Bronchial epithelial cell (primary cell): Measurements from ENCODE around the gene CSNK1E. TPM values are rescaled to one million over a fixed set of nuclear protein-coding genes. Genes with fewer than 3 reads are reported as not detected.

ENCODE experiments used
- DNase-seq: peaks from one replicate; pipeline ENCODE4 v3.0.0-alpha.2; 2010; ENCODE audit warnings: low read depth
- FAIRE-seq: peaks from 2 replicates; lab custom pipeline; 2011; peaks lifted over from hg19 to GRCh38; lab: Jason Lieb, UNC
- H3K27me3 ChIP-seq: 2 replicates; pipeline ENCODE4 v1.5.1; 2011; ENCODE audit warnings: low read length; ENCODE audit not compliant: control insufficient read depth, insufficient read depth
- H3K36me3 ChIP-seq: 2 replicates; pipeline ENCODE4 v1.5.1; 2011; ENCODE audit warnings: low read length; ENCODE audit not compliant: control insufficient read depth, insufficient read depth
- H3K4me3 ChIP-seq: 2 replicates; pipeline ENCODE4 v1.5.1; 2011; ENCODE audit warnings: mild to moderate bottlenecking, low read depth, low read length, control low read depth
- CTCF ChIP-seq: IDR thresholded peaks from 2 replicates; pipeline ENCODE4 v1.5.1; 2011; ENCODE audit warnings: mild to moderate bottlenecking, moderate library complexity, low read length, control low read depth, inconsistent platforms; ENCODE audit not compliant: insufficient read depth, severe bottlenecking
- total RNA-seq: library from RNA; depleted of rRNA; stranded (reverse); fragments of >200 nt; gene quantifications from 2 replicates; pipeline ENCODE4 v1.2.1, GENCODE V29; 2014

Gene CSNK1E
- total RNA-seq, 1 donor from 2014 or later, result 181 TPM

- Histone ChIP-seq H3K27me3 (no peaks in the 10 kb centered on the region), H3K36me3 (peaks cover 35% of the 10 kb centered on the region), H3K4me3 (no peak overlapping the region)
- FAIRE-seq, result peak; percentile 50
- no peak for DNase-seq
- TF ChIP-seq CTCF, result no peak
Measured at GRCh38 chr22:38309614-38310517, 7.4 kb downstream of the CSNK1E start.

GRCh38 chr22:38308791-38309498, 8.3 kb downstream of the CSNK1E start:
- FAIRE-seq (no peak), DNase-seq (no peak)
- Histone ChIP-seq H3K4me3 (no peak overlapping the region), H3K27me3 (no peaks in the 10 kb centered on the region), H3K36me3 (peaks cover 35% of the 10 kb centered on the region)
- TF ChIP-seq CTCF, result no peak

GRCh38 chr22:38305471-38306448, 11.5 kb downstream of the CSNK1E start:
- peak; percentile 4 for TF ChIP-seq CTCF
- FAIRE-seq, result no peak
- Histone ChIP-seq H3K4me3 (no peak overlapping the region), H3K27me3 (no peaks in the 10 kb centered on the region), H3K36me3 (peaks cover 42% of the 10 kb centered on the region)
- peak; percentile 74 for DNase-seq

GRCh38 chr22:38304526-38304925, 12.7 kb downstream of the CSNK1E start:
- no peak for TF ChIP-seq CTCF
- FAIRE-seq (peak; percentile 88), DNase-seq (no peak)
- Histone ChIP-seq H3K36me3 (peaks cover 42% of the 10 kb centered on the region), H3K4me3 (no peak overlapping the region), H3K27me3 (no peaks in the 10 kb centered on the region)

GRCh38 chr22:38303974-38304373, 13.3 kb downstream of the CSNK1E start:
- FAIRE-seq (no peak), DNase-seq (no peak)
- no peak for TF ChIP-seq CTCF
- Histone ChIP-seq H3K27me3 (no peaks in the 10 kb centered on the region), H3K4me3 (no peak overlapping the region), H3K36me3 (peaks cover 42% of the 10 kb centered on the region)
